Hepatocyte (in vitro differentiated cells): ENCODE results near the gene BBX. TPM values are rescaled to one million over a fixed set of nuclear protein-coding genes. Genes with fewer than 3 reads are reported as not detected.

Experiments used
- DNase-seq: peaks from one replicate; pipeline ENCODE4 v3.0.0-alpha.2; 2016; ENCODE audit warnings: low spot score
- H2AFZ ChIP-seq: fragments of 200-600 bp; sonication (generic); 2 replicates; pipeline ENCODE4 v1.6.0; 2016; ENCODE audit warnings: antibody characterized with exemption, mild to moderate bottlenecking
- H3K27ac ChIP-seq: fragments of 200-600 bp; sonication (generic); 2 replicates; pipeline ENCODE4 v1.5.1; 2016; ENCODE audit warnings: mild to moderate bottlenecking
- H3K27me3 ChIP-seq: fragments of 200-600 bp; sonication (generic); 2 replicates; pipeline ENCODE4 v1.6.1; 2016
- H3K36me3 ChIP-seq: fragments of 200-600 bp; sonication (generic); replicated peaks from 2 replicates; pipeline ENCODE4 v1.5.1; 2016; ENCODE audit warnings: low read depth; ENCODE audit not compliant: insufficient read depth
- H3K4me1 ChIP-seq: fragments of 200-600 bp; sonication (generic); 2 replicates; pipeline ENCODE4 v1.5.1; 2016; ENCODE audit warnings: mild to moderate bottlenecking, moderate library complexity; ENCODE audit not compliant: insufficient read depth
- H3K4me2 ChIP-seq: fragments of 200-600 bp; sonication (generic); 2 replicates; pipeline ENCODE4 v1.6.0; 2016
- H3K4me3 ChIP-seq: fragments of 200-600 bp; sonication (generic); 2 replicates; pipeline ENCODE4 v1.5.1; 2016; ENCODE audit warnings: mild to moderate bottlenecking
- H3K79me2 ChIP-seq: fragments of 200-600 bp; sonication (generic); 2 replicates; pipeline ENCODE4 v1.6.0; 2017; ENCODE audit warnings: mild to moderate bottlenecking
- H3K9me2 ChIP-seq: fragments of 200-600 bp; sonication (generic); replicated peaks from 2 replicates; pipeline ENCODE4 v1.6.0; 2017; ENCODE audit warnings: mild to moderate bottlenecking; ENCODE audit not compliant: insufficient read depth
- H3K9me3 ChIP-seq: fragments of 200-600 bp; sonication (generic); 2 replicates; pipeline ENCODE4 v1.5.1; 2016; ENCODE audit warnings: low read depth, mild to moderate bottlenecking
- H4K20me1 ChIP-seq: fragments of 200-600 bp; sonication (generic); 2 replicates; pipeline ENCODE4 v1.6.0; 2016; ENCODE audit warnings: mild to moderate bottlenecking; ENCODE audit not compliant: insufficient read depth, poor library complexity, severe bottlenecking
- EZH2 ChIP-seq: fragments of 200-600 bp; sonication (generic); IDR thresholded peaks from 2 replicates; pipeline ENCODE4 v1.6.1; 2016; ENCODE audit warnings: antibody characterized with exemption, mild to moderate bottlenecking, borderline replicate concordance
- EZH2phosphoT487 ChIP-seq: fragments of 200-600 bp; sonication (generic); IDR thresholded peaks from one replicate; pipeline ENCODE4 v1.6.1; 2018; ENCODE audit warnings: antibody characterized with exemption, mild to moderate bottlenecking, low read depth, moderate library complexity; ENCODE audit not compliant: unreplicated experiment, severe bottlenecking
- WGBS: methylation state at CpG from one replicate; pipeline ENCODE4 v1.1.6; 2016; ENCODE audit warnings: low lambda C conversion rate; ENCODE audit errors: missing lambda C conversion rate; 5-methylcytosine and 5-hydroxymethylcytosine counted together
- polyA plus RNA-seq: library from polyadenylated mRNA; unstranded; fragments of >200 nt; fragmentation: Nextera tagmentation; extraction: Ambion mirVana; gene quantifications from 2 replicates; pipeline ENCODE4 v1.2.1, GENCODE V29; 2016
- total RNA-seq: library from RNA; depleted of rRNA; stranded (reverse); fragments of >200 nt; gene quantifications from 2 replicates; pipeline ENCODE4 v1.2.3, GENCODE V29; 2014
- TF ChIP-seq, protein P1 (sequence below): fragments of 200-600 bp; sonication (generic); IDR thresholded peaks from 2 replicates; pipeline ENCODE4 v1.5.1; 2016; ENCODE audit warnings: antibody characterized with exemption, mild to moderate bottlenecking; ENCODE audit not compliant: poor library complexity

Gene BBX
- total RNA-seq = 63.7 and 69.0 TPM in 2 replicates
- 75.2 and 92.6 TPM in 2 replicates for polyA plus RNA-seq

DNA sequence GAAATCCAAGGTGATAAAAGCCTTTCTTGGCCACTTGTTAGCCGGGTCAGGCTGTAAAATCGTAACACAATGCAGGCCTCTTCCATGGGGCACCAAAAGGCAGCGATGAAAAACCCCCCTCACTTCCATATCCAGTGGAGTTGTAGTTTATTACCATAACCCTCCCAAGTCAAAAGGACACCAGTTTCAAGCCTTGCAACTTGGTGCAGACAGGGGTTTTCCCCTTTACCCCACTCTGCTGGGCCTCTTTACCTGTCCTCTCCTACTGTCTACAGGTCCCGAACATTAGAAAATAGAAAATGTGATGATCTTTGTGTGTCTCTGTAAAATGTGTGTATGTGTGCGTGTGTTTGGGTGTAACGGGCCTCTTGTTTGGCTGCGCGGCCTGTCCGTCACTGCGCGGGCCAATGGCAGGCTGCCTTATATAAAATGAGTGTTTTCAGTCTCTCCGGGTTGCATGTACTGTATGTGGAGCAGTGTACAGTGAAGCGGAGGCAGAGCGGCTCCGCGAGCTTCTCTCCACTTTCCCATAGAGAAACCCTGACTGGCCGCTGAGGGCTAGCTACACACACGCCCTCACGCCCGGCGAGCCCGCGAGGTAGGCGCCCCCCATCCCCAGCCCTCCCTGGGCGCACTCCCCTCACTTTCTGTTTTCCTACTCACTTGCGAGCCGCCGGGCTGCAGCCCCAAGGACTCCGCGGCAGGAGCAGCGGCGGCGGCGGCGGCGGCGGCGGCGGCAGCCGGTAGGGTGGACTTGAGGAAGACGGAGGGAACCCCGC, at the start of gene BBX:
Gene BBX (plus strand): TSS at position 453 of the 779 bp plus-strand sequence. CDS start 187,499 bp downstream, outside the sequence.
- WGBS = 4% methylated on average over 30 of the region's 42 CpGs
- peak within 1 kb of the TSS; percentile 92 for H2AFZ ChIP-seq
- peak; percentile 90 for DNase-seq
- peaks cover 8% of the 10 kb centered on the region for H3K4me1 ChIP-seq
- no peaks in the 10 kb centered on the region for H3K27me3 ChIP-seq
- peak within 1 kb of the TSS; percentile 94 for H3K4me3 ChIP-seq
- H3K9me3 ChIP-seq = no peaks in the 10 kb centered on the region
- H3K79me2 ChIP-seq = peaks cover 30% of the 10 kb centered on the region
- H3K36me3 ChIP-seq = no peaks in the 10 kb centered on the region
- H3K4me2 ChIP-seq = peak within 1 kb of the TSS; percentile 96
- TF ChIP-seq EZH2phosphoT487 (no peak), EZH2 (no peak)
- TF ChIP-seq, protein P1, sequence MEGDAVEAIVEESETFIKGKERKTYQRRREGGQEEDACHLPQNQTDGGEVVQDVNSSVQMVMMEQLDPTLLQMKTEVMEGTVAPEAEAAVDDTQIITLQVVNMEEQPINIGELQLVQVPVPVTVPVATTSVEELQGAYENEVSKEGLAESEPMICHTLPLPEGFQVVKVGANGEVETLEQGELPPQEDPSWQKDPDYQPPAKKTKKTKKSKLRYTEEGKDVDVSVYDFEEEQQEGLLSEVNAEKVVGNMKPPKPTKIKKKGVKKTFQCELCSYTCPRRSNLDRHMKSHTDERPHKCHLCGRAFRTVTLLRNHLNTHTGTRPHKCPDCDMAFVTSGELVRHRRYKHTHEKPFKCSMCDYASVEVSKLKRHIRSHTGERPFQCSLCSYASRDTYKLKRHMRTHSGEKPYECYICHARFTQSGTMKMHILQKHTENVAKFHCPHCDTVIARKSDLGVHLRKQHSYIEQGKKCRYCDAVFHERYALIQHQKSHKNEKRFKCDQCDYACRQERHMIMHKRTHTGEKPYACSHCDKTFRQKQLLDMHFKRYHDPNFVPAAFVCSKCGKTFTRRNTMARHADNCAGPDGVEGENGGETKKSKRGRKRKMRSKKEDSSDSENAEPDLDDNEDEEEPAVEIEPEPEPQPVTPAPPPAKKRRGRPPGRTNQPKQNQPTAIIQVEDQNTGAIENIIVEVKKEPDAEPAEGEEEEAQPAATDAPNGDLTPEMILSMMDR = no peak
- H3K9me2 ChIP-seq = no peaks in the 10 kb centered on the region
- H4K20me1 ChIP-seq = peaks cover 10% of the 10 kb centered on the region
- peak within 1 kb of the TSS; percentile 98 for H3K27ac ChIP-seq

DNA sequence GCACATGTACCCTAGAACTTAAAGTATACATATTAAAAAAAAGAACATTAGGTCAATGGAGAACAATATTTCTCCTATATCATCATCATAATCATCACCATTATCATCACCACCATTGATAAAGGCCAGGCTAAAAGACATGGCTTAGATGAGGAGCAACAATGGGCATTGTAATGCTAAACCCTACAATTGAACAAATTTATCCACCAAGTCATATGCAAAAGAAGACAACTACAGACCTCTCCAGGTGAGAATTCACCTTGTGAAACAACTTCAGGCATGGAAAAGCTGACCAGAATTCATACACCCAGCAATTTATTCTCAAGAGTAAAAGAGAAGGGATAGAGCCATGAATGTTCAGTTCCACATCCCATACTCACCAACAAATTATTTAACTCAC, 46.3 kb upstream of the BBX start:
- Histone ChIP-seq H3K4me3 (no peak overlapping the region), H3K4me1 (no peaks in the 10 kb centered on the region), H3K4me2 (no peak overlapping the region), H3K9me3 (no peaks in the 10 kb centered on the region), H4K20me1 (no peaks in the 10 kb centered on the region), H3K9me2 (no peaks in the 10 kb centered on the region), H3K36me3 (no peaks in the 10 kb centered on the region), H3K27me3 (no peaks in the 10 kb centered on the region), H3K79me2 (no peaks in the 10 kb centered on the region), H3K27ac (no peak overlapping the region), H2AFZ (no peak overlapping the region)
- TF ChIP-seq EZH2phosphoT487 (no peak), EZH2 (no peak)
- TF ChIP-seq, protein P1 = no peak
- DNase-seq = no peak

- Histone ChIP-seq H3K27me3 (no peaks in the 10 kb centered on the region), H3K27ac (no peak overlapping the region), H3K4me1 (no peaks in the 10 kb centered on the region), H4K20me1 (no peaks in the 10 kb centered on the region), H3K4me3 (no peak overlapping the region), H3K9me2 (no peaks in the 10 kb centered on the region), H3K4me2 (no peak overlapping the region), H3K36me3 (no peaks in the 10 kb centered on the region), H2AFZ (no peak overlapping the region), H3K9me3 (no peaks in the 10 kb centered on the region), H3K79me2 (no peaks in the 10 kb centered on the region)
- 96% methylated on average over 2 of the region's 2 CpGs for WGBS
- DNase-seq = no peak
- TF ChIP-seq EZH2phosphoT487 (no peak), EZH2 (no peak)
- TF ChIP-seq, protein P1 = no peak
Observed at GRCh38 chr3:107487490-107487889, 35.3 kb upstream of the BBX start.
